ENCODE results near the gene MRPL20. TPM values are rescaled to one million over a fixed set of nuclear protein-coding genes. Genes with fewer than 3 reads are reported as not detected.
A peak's percentile ranks its signal among the peaks of the same experiment; 100 is the strongest.

MRPL20 gene
- total and polyA plus RNA-seq, 2 donors (not counting 3 experiments of a cell fraction or from before 2014, with no cell fraction given) = 134 to 152 TPM

GRCh38 chr1:1430114-1430982 lies 23.3 kb upstream of the MRPL20 start:
- H3K9me1 ChIP-seq (replicated peaks; ENCODE audit: control insufficient read depth, extremely low read depth, insufficient read depth, low read length) = no peaks in the 10 kb centered on the region
- peak overlapping the region; percentile 34 for H3K9ac ChIP-seq (replicated peaks; ENCODE audit: extremely low read depth, insufficient read depth, low read length)
- TF ChIP-seq MAX (IDR thresholded peaks at IDR 0.05; ENCODE audit: insufficient read depth, insufficient read length) (no peak), EZH2 (IDR thresholded peaks at IDR 0.05; ENCODE audit: borderline replicate concordance, low read depth, low read length, severe bottlenecking) (no peak), JUN (IDR thresholded peaks at IDR 0.05; ENCODE audit: borderline replicate concordance, insufficient read depth, insufficient read length, low read depth) (no peak), CTCF (IDR thresholded peaks at IDR 0.05; ENCODE audit: extremely low read depth in 1 of 2, insufficient read depth in 1 of 2, low read depth in 1 of 2, low read length in 2 of 2) (peak; percentile 29 to 51), POLR2A (IDR thresholded peaks at IDR 0.05; ENCODE audit: low read depth, low read length) (no peak), GATA2 (IDR thresholded peaks at IDR 0.05; ENCODE audit: insufficient read depth, insufficient read length, low read depth, low read length) (no peak), MYC (IDR thresholded peaks at IDR 0.05; ENCODE audit: low read depth, low read length) (no peak)
- ChIA-PET POLR2A (interaction anchor here (0.5 to 1.0 kb wide), 2 partner anchors 23 to 398 kb away, joined by 3 to 6 read pairs; no protein-coding TSS in a partner anchor), CTCF (interaction anchor here (0.7 to 2.2 kb wide), 6 partner anchors 8 to 59 kb away, joined by 3 to 13 read pairs (median 4); partner anchors contain the start of gene CCNL2)
- H3K9me3 ChIP-seq (replicated peaks; ENCODE audit: control insufficient read depth, insufficient read depth, low read length) = no peaks in the 10 kb centered on the region
- no peak overlapping the region for H3K4me2 ChIP-seq (ENCODE audit: insufficient read depth, low read length)
- no TSS peak for BruUV-seq (replicated peaks)
- no peaks in the 10 kb centered on the region for H3K79me2 ChIP-seq (ENCODE audit: control insufficient read depth, insufficient read depth, low read length)
- dilution Hi-C loops (cut with MboI; ENCODE audit: extremely low pct_ligation_motif_present, low sequenced_read_pairs) (no loop called here), intact Hi-C loops (cut with micrococcal nuclease) (loop anchor here (1.0 kb wide), 1 partner anchor 24 kb away; no protein-coding TSS in a partner anchor)
- H4K20me1 ChIP-seq (replicated peaks; ENCODE audit: control insufficient read depth, extremely low read depth, insufficient read depth, low read length) = no peaks in the 10 kb centered on the region
- DNase-seq (ENCODE audit: low read depth, low spot score) = peak; percentile 91
- no peaks in the 10 kb centered on the region for H3K27me3 ChIP-seq (ENCODE audit: control insufficient read depth in 2 of 2, insufficient read depth in 2 of 2, low read length in 2 of 2)
- peak overlapping the region; percentile 76 for H2AFZ ChIP-seq (ENCODE audit: low read depth, low read length)
- peak overlapping the region; percentile 43 for H3K27ac ChIP-seq (ENCODE audit: insufficient read depth, low read depth, low read length)
- peak; percentile 92 for FAIRE-seq
- H3K36me3 ChIP-seq (ENCODE audit: control insufficient read depth in 2 of 2, extremely low read depth in 1 of 2, insufficient read depth in 2 of 2, low read length in 2 of 2) = no peaks in the 10 kb centered on the region
- peaks cover 17% of the 10 kb centered on the region for H3K4me1 ChIP-seq (ENCODE audit: control insufficient read depth, extremely low read depth, insufficient read depth, low read length)
- no peak overlapping the region for H3K4me3 ChIP-seq (replicated peaks in 1 of 3; ENCODE audit: insufficient read depth in 1 of 3, low read depth in 1 of 3, low read length in 3 of 3)
